A673 (cell line): Measurements from ENCODE around the gene CBLL1. TPM values are rescaled to one million over a fixed set of nuclear protein-coding genes. Genes with fewer than 3 reads are reported as not detected.

Experiments
- BruUV-seq: library from RNA; stranded (reverse); fragments of 400-500 nt; replicated peaks from 2 replicates; lab custom pipeline; 2021; lab: Mats Ljungman, UMichigan
- CTCF ChIA-PET: fragments of 300-600 bp; sonication (Branson Sonifier 250); formaldehyde crosslinking; loops from one replicate; lab custom pipeline; 2022; ENCODE audit warnings: antibody characterized with exemption; lab: Charles Lee
- POLR2A ChIA-PET: fragments of 300-600 bp; sonication (Branson Sonifier 250); formaldehyde crosslinking; loops from one replicate; lab custom pipeline; 2022; ENCODE audit warnings: antibody characterized with exemption; ENCODE audit not compliant: low non-redundant PET; lab: Charles Lee
- DNase-seq: peaks from one replicate; pipeline ENCODE4 v3.0.0-alpha.2; 2015; ENCODE audit warnings: low spot score
- H3K27ac ChIP-seq: fragments of 200-600 bp; sonication (generic); 2 replicates; pipeline ENCODE4 v1.5.1; 2016; ENCODE audit warnings: mixed run types, low read depth, mild to moderate bottlenecking, mixed read lengths, antibody characterized with exemption, low read length; ENCODE audit not compliant: poor library complexity, severe bottlenecking
- H3K27me3 ChIP-seq: fragments of 200-600 bp; sonication (generic); replicated peaks from 2 replicates; pipeline ENCODE4 v1.6.1; 2017; ENCODE audit warnings: mixed run types, low read depth, mild to moderate bottlenecking, mixed read lengths, antibody characterized with exemption, low read length; ENCODE audit not compliant: insufficient read depth, poor library complexity
- H3K36me3 ChIP-seq: fragments of 200-600 bp; sonication (generic); 2 replicates; pipeline ENCODE4 v1.6.1; 2016; ENCODE audit warnings: mixed run types, mild to moderate bottlenecking, mixed read lengths, antibody characterized with exemption, low read length; ENCODE audit not compliant: insufficient read depth, poor library complexity, severe bottlenecking
- H3K4me1 ChIP-seq: fragments of 200-600 bp; sonication (generic); 2 replicates; pipeline ENCODE4 v1.6.1; 2017; ENCODE audit warnings: mixed run types, mild to moderate bottlenecking, mixed read lengths, antibody characterized with exemption, low read length; ENCODE audit not compliant: insufficient read depth, poor library complexity, severe bottlenecking
- H3K4me3 ChIP-seq: fragments of 200-600 bp; sonication (generic); 2 replicates; pipeline ENCODE4 v1.5.1; 2016; ENCODE audit warnings: low read depth, mixed run types, mild to moderate bottlenecking, mixed read lengths, low read length; ENCODE audit not compliant: poor library complexity, severe bottlenecking
- H3K9me3 ChIP-seq: fragments of 200-600 bp; sonication (generic); 2 replicates; pipeline ENCODE4 v1.6.1; 2016; ENCODE audit warnings: mixed run types, low read depth, mild to moderate bottlenecking, mixed read lengths, antibody characterized with exemption, low read length; ENCODE audit not compliant: poor library complexity, severe bottlenecking
- CTCF ChIP-seq: fragments of 300-800, 200-600 bp; sonication (generic); conservative IDR thresholded peaks from 2 replicates; pipeline ENCODE4 v1.5.1; 2017; ENCODE audit warnings: low read depth, mild to moderate bottlenecking, antibody characterized with exemption, low read length, moderate library complexity, mixed read lengths
- EZH2 ChIP-seq: fragments of 200-600 bp; sonication (generic); IDR thresholded peaks from 2 replicates; pipeline ENCODE4 v1.6.1; 2017; ENCODE audit warnings: borderline replicate concordance, low read depth, mild to moderate bottlenecking, mixed read lengths, antibody characterized with exemption, low read length; ENCODE audit not compliant: poor library complexity, severe bottlenecking
- intact Hi-C: fragments of 100-400 bp; cut with micrococcal nuclease; formaldehyde crosslinking; loops from one replicate; pipeline ENCODE4 v1.10.0; 2022; ENCODE audit not compliant: unreplicated experiment
- total RNA-seq: library from RNA; stranded (reverse); gene quantifications from 2 replicates; pipeline ENCODE4 v1.2.3, GENCODE V29; 2021

CBLL1 gene
- total RNA-seq, 1 experiment from 2014 or later: 37.9 TPM

GRCh38 chr7:107703219-107703618 lies 40.7 kb upstream of the CBLL1 start:
- ChIA-PET CTCF (no interaction called here), POLR2A (no interaction called here)
- BruUV-seq: no TSS peak
- no peak overlapping the region for H3K4me3 ChIP-seq
- H3K36me3 ChIP-seq: no peaks in the 10 kb centered on the region
- intact Hi-C loops: no loop called here
- no peaks in the 10 kb centered on the region for H3K9me3 ChIP-seq
- no peak overlapping the region for H3K27ac ChIP-seq
- no peaks in the 10 kb centered on the region for H3K4me1 ChIP-seq
- DNase-seq: no peak
- peaks cover 14% of the 10 kb centered on the region for H3K27me3 ChIP-seq
- TF ChIP-seq CTCF: no peak
- no peak for TF ChIP-seq EZH2

GRCh38 chr7:107703872-107704271 lies 40.1 kb upstream of the CBLL1 start:
- no peaks in the 10 kb centered on the region for H3K36me3 ChIP-seq
- TF ChIP-seq CTCF: no peak
- TF ChIP-seq EZH2: no peak
- H3K27ac ChIP-seq: no peak overlapping the region
- no peak overlapping the region for H3K4me3 ChIP-seq
- no peaks in the 10 kb centered on the region for H3K4me1 ChIP-seq
- intact Hi-C loops: no loop called here
- POLR2A ChIA-PET: no interaction called here
- H3K27me3 ChIP-seq: peaks cover 14% of the 10 kb centered on the region
- no peaks in the 10 kb centered on the region for H3K9me3 ChIP-seq
- no TSS peak for BruUV-seq
- CTCF ChIA-PET: no interaction called here
- no peak for DNase-seq

GRCh38 chr7:107708956-107709355 lies 35.0 kb upstream of the CBLL1 start:
- no peak for DNase-seq
- no TSS peak for BruUV-seq
- no peaks in the 10 kb centered on the region for H3K9me3 ChIP-seq
- H3K36me3 ChIP-seq: no peaks in the 10 kb centered on the region
- TF ChIP-seq EZH2: no peak
- TF ChIP-seq CTCF: no peak
- CTCF ChIA-PET: no interaction called here
- intact Hi-C loops: no loop called here
- POLR2A ChIA-PET: no interaction called here
- no peak overlapping the region for H3K4me3 ChIP-seq
- no peaks in the 10 kb centered on the region for H3K4me1 ChIP-seq
- no peak overlapping the region for H3K27ac ChIP-seq
- H3K27me3 ChIP-seq: peaks cover 19% of the 10 kb centered on the region
